ENCODE data around the gene TRIM72. TPM values are rescaled to one million over a fixed set of nuclear protein-coding genes. Genes with fewer than 3 reads are reported as not detected.

The TRIM72 gene
- total RNA-seq, 1 experiment from 2014 or later: 1.2 TPM

DNA sequence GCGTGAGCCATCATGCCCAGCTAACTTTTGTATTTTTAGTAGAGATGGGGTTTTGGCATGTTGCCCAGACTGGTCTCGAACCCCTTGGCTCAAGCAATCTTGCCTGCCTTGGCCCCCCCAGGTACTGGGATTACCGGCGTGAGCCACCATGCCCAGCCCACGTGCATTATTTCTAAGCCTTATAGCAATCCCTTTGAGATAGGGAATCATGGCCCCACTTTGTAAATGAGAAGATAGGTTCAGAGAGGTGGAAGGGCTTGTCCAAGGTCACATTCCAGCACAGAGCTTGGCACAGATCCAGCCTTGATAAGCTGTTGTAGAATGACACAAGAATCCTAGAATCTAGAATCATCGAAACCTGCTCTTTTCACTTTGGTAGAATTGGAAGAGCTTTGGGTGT lies 7.1 kb upstream of the TRIM72 start:
- H3K4me1 Mint-ChIP-seq: peaks cover 5 to 14% of the 10 kb centered on the region in 2 experiments; a peak in 3 of 4 replicates
- Histone ChIP-seq H3K4me1 (ENCODE audit: insufficient read depth, low read length) (no peaks in the 10 kb centered on the region), H2BK5ac (ENCODE audit: insufficient read length, low read length) (no peak overlapping the region), H3K4ac (ENCODE audit: low read depth, low read length) (no peak overlapping the region), H3K79me1 (ENCODE audit: insufficient read depth, low read depth, low read length, poor library complexity, severe bottlenecking) (no peaks in the 10 kb centered on the region), H3K23ac (ENCODE audit: insufficient read length, low read depth, low read length) (no peak overlapping the region), H2BK12ac (ENCODE audit: insufficient read length, low read depth, low read length) (no peak overlapping the region), H3K23me2 (ENCODE audit: insufficient read length, low read depth, low read length, poor library complexity, severe bottlenecking) (peaks cover 11% of the 10 kb centered on the region), H4K91ac (ENCODE audit: insufficient read length, low read depth, low read length) (no peak overlapping the region), H3T11ph (ENCODE audit: low read length) (no peak overlapping the region), H2BK20ac (ENCODE audit: low read depth, low read length, poor library complexity, severe bottlenecking) (no peak overlapping the region), H3K27ac (ENCODE audit: insufficient read length, low read depth, low read length) (no peak overlapping the region), H4K8ac (replicated peaks; ENCODE audit: insufficient read length, low read depth, low read length) (no peak overlapping the region), H3K56ac (ENCODE audit: insufficient read length, low read depth, low read length) (no peak overlapping the region), H3K79me2 (ENCODE audit: insufficient read depth, low read length) (no peaks in the 10 kb centered on the region), H4K20me1 (ENCODE audit: control insufficient read depth, insufficient read depth, insufficient read length) (no peaks in the 10 kb centered on the region), H3K9ac (ENCODE audit: extremely low read depth, insufficient read length, low read length) (no peak overlapping the region), H2BK120ac (ENCODE audit: low read depth, low read length, poor library complexity, severe bottlenecking) (no peak overlapping the region), H3K4me2 (ENCODE audit: insufficient read depth, insufficient read length, low read length) (no peak overlapping the region), H4K5ac (ENCODE audit: insufficient read length, low read depth, low read length) (no peak overlapping the region), H3K14ac (ENCODE audit: insufficient read depth, low read length) (no peak overlapping the region), H2AK5ac (ENCODE audit: insufficient read length, low read length) (no peak overlapping the region), H3K18ac (ENCODE audit: insufficient read length, low read depth, low read length) (no peak overlapping the region), H3K9me3 (ENCODE audit: control insufficient read depth, low read depth, low read length) (no peaks in the 10 kb centered on the region), H3K27me3 (ENCODE audit: insufficient read depth, low read length) (no peaks in the 10 kb centered on the region), H2BK15ac (ENCODE audit: low read depth, low read length) (no peak overlapping the region), H2AFZ (ENCODE audit: low read length) (no peak overlapping the region)
- peaks cover 27% of the 10 kb centered on the region for H3K27me3 Mint-ChIP-seq (ENCODE audit: low read depth)
- TF ChIP-seq, protein P1, sequence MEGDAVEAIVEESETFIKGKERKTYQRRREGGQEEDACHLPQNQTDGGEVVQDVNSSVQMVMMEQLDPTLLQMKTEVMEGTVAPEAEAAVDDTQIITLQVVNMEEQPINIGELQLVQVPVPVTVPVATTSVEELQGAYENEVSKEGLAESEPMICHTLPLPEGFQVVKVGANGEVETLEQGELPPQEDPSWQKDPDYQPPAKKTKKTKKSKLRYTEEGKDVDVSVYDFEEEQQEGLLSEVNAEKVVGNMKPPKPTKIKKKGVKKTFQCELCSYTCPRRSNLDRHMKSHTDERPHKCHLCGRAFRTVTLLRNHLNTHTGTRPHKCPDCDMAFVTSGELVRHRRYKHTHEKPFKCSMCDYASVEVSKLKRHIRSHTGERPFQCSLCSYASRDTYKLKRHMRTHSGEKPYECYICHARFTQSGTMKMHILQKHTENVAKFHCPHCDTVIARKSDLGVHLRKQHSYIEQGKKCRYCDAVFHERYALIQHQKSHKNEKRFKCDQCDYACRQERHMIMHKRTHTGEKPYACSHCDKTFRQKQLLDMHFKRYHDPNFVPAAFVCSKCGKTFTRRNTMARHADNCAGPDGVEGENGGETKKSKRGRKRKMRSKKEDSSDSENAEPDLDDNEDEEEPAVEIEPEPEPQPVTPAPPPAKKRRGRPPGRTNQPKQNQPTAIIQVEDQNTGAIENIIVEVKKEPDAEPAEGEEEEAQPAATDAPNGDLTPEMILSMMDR (conservative IDR thresholded peaks at IDR 0.05): no peak
- WGBS (ENCODE audit: extremely low coverage, insufficient read length, low lambda C conversion rate): no CpG with 5 or more reads among the region's 6 CpGs
- H3K9me3 Mint-ChIP-seq: no peaks in the 10 kb centered on the region
- H3K4me3 Mint-ChIP-seq: no peak overlapping the region
- no peak for DNase-seq
- no peaks in the 10 kb centered on the region; a peak in 1 of 7 replicates for H3K36me3 Mint-ChIP-seq (ENCODE audit: insufficient read depth in 1 of 3, low read depth in 3 of 3)
- no peak overlapping the region for H3K27ac Mint-ChIP-seq
